Effector CD4-positive, alpha-beta T cell (primary cell): ENCODE data around the gene PDSS2.

Experiments
- DNase-seq: peaks from one replicate; pipeline ENCODE4 v3.0.0-alpha.2; 2020

The PDSS2 gene

DNA sequence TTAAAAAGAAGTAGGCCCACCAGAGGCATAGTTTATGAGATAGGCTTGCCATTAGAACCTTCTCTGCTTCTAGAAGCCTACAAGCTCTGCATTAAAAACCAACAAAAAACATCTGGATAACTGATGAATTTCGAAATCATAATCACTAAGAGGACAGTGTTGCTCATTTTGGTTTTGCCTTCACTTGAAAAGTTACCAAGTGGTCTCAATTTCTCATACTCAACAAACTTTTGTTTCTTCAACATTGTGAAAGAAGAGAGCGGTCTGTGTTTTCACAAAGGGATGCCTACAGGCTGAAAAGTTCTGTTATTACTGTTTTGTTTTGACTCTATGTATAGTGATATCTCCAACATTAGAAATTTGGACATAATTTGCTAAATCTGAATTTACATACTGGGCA lies 98.9 kb downstream of the PDSS2 start:
- no peak for DNase-seq

DNA sequence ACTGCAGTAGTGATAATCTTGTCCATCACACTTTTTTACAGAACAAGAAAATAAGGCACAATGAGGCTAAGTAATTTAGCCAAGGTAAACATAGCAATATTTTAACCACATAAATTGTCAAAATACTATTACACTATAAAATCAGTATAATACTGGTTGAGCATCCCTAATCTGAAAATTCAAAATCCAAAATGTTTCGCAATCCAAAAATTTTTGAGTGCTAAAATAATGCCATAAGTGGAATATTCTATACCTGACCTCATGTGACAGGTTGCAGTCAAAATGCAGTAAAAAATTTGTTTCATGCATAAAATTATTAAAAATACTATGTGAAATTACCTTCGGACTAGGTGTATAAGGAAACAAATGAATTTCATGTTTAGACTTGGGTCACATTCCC lies 101.5 kb downstream of the PDSS2 start:
- no peak for DNase-seq

DNA sequence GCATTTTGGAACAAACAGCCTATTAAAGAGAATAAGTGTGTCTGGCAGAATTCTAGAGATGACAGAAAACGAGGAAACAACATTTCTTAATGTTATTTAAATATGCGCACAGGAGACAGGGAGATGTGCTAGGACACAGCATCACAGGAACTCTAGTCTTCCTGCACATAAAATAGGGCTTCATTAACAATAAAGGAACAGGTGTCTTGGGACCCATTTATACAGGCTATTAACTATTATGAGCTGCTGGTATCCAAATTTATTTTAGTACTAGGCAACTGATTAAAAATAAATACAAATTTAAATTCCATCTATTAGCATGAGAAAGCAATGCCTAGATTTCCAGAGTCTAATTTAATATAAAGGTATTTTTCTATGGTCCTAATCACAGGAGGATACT lies 102.3 kb downstream of the PDSS2 start:
- DNase-seq, result no peak

DNA sequence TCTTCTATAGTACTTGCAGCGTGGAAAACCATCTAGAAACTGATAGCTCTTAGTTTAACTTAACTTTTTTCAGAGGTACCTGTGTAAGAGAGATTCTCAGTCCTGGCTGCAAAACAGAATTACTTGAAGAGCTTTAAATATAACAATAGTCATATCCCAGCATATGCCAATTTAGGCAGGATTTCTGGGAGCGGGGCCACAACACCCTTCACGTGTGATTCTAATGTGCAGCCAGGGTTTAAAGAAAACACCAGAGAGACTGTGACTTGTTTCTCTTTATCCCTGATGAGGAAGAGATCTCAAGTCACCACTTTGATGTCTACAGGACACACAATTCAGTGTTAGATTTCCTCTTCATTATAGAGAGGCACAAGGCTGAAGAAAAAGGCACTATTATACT lies 103.7 kb downstream of the PDSS2 start:
- DNase-seq, result no peak

DNA sequence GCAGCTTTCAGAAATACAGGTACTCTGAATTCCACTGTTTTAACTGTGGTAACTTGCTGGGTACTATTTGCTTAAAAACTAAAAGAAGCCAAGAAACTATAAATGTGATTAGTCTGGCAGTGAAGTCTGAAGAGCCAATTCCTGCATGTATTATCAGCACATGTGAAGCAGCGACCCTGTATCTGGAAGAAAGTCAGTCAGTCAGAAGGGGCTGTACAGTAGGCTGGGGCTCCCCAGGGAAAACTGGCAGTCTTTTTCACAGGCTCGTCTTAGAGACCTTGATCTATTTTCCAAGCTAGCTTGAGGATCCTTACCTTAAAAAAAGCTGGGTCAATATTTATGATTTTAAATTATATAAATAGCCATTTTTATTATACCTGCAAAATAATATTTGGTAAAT lies 104.9 kb downstream of the PDSS2 start:
- no peak for DNase-seq

DNA sequence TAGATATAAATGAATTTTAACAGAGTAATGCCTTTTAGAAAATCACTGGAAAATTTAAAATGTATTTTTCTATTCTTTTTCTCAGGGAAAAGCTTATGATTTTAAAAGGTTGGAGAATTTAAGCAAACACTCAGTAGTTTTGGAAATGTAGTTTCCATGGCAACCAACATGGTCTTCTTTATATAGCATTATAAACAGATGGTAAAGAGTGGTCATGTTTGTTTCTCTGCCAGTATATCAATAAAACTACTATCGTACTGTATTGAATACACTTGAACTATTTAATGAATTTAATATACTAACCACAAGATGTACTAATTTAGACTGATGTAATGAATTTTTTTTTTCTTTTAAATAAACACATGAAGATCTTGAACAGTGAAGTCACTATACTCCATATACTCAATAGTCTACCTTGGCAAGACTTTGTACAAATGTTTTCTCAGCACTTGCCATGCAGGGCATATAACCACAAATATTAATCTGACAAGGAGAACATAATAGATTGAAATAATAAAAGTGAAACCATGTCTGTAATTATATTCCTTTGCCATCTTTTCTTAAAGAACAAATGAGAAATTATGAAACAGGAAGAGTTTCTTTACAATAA lies 105.5 kb downstream of the PDSS2 start:
- no peak for DNase-seq

DNA sequence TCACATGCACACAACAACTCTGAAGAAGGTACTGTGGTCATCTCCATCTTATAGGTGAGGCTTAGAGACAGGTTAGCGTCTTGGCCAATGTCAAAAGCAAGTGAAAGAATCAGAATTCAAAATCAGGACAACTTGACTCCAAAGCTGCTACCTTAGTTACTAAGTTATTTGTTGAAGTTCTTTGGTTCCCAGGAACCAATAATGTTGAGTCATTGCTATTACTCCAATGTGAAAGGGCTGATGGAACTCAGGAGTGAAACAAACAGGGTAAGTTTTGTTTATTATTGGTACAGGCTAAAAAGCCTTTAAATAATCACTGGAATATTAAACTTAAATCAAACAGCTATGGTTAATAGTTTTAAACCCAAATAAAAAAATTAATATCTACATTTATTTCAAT lies 111.1 kb downstream of the PDSS2 start:
- DNase-seq, result no peak

DNA sequence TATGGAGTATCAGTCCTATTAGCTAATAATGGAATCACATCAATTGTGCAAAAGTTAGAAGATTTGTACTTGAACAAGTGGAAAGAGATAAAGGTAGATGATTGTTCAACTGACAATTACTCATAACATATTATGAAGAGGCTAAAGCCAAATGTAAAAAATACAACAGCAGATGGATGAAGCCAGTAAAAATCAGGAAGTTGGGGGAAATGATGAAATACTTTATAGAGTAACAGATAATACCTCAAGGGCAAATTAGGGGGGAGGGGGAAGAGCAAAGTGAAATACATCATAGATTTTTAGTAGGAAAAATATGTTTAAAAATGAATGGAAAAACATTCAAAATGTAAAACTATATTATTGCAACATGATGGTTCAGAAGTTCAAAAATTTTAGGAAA lies 114.0 kb downstream of the PDSS2 start:
- no peak for DNase-seq

DNA sequence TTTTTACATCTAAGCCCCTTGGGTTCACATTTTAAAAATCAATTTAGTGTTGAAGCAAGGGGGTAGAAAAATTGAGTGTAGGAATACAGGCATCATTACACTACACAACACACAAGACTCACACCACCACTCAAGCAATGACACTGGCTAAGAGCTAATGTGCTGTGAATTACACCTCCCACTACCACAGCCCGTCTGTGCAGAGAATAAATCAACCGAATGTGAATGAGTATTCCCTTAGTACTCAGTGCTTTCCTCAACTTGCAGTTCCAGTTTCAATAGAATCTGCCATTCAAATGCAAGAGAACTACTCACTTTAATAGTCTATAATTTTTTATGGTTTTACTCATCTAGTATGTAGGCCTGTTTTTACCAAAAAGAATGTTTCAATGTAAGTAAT lies 114.4 kb downstream of the PDSS2 start:
- no peak for DNase-seq

DNA sequence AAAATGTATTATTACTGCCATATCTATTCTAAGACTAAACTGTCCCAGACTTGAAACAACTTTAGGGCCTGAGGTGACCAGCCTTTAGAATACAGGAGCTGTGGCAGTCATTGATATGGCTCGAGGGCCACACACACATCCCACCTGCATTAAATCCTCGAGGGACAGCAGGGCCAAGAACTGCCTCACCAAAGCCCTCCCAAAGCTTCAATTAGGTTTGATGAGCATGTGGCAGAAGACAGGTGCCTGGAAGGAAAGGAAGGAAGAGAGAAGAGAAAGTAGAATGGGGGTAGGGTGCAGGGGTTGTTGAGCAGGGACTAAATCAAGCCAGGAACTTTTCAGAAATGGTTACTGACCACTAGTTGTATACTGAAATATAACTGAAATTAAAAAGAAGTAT lies 115.0 kb downstream of the PDSS2 start:
- no peak for DNase-seq

DNA sequence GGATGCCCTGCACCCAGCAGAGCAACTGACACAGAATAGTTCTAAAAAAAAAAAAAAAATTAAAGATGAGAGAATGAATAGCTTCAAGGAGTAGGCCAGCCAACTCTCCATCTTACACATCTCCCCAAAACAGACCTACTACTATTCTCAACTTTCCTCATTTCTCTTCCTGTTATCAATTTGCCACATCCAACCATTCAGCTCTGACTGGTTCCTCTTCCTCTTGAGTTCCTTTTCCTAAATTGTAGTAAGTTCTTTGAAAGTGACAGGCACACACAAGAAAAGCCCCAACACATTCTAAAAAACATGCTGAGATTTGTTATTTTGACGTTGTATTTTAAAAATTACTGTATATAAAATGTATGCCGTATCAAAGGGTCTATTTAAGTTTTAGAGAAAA lies 117.2 kb downstream of the PDSS2 start:
- no peak for DNase-seq

DNA sequence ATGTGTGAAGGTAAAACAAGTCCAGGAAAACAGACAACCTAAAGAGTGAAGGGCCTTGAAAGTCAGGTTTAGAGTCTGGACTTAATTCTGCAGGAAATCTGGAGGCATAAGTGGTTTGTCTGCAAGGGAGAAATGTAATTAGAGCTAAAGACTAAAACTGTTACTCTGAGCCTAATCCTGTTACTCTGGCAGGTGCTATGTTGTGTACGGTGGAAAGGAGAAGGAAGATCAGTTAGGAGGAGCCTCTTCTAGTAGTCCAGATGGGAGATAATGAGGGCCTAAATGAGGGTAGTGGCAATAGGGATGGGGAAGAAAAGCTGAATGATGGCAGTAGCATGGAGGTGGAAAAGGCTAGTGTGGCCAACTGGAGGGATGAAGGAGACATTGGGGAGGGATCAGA lies 118.5 kb downstream of the PDSS2 start:
- DNase-seq, result no peak

DNA sequence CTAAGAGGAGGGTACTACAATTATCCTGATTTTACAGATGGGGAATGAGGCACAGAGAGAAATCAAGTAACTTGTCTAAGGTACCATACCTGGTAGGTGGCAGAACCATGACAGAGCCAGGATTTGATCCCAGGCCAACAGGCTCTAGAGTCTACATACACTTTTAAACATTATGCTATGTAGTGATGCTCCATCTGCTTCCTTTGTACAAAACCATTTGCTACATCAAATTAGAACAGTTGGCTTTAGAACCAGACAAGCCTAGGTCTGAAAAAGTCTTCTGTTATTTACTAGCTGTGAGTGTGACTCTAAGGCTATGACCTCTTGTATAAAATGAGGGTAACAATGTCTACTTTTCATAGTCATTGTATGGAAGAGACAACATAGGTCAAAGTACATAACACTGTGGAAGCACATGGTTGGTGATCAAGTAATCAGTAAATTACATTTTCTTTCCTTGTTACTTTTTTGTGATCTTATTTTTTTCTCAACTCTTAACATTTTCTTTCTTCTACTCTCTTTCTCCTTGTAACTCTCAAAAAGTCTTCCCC lies 122.1 kb downstream of the PDSS2 start:
- DNase-seq, result no peak

DNA sequence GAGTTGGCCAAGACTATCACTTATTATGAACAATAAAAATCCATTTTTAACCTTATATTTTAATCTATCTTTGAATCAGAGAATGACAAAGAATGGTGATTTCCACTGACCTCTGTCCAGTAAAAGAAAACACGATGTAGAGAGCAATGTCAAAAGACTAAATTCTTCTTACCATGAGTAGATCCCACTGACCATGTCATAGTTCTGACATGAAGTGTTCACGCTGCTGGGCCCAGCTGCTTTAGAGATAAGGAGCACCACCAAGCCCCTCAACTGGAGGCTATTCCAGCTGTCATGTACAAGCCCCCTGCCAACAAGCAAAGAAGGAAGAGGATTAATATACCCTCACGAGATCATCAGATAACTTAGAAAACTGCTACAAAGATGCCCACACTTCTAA lies 125.3 kb downstream of the PDSS2 start:
- DNase-seq, result no peak

DNA sequence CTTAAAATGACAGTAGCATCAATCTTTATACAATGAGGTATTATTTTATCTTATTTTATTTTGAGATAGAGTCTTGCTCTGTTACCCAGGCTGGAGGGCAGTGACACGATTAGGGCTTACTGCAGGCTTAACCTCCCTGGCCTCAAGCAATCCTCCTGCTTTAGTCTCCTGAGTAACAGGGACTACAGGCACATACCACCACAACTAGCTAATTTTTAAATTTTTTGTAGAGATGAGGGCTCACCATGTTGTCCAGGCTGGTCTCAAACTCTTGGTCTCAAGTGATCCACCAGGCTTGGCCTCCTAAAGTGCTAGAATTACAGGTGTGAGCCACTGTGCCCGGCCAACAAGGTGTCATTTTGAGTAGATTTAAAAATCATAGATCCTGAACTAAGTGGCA lies 125.9 kb downstream of the PDSS2 start:
- DNase-seq, result no peak

DNA sequence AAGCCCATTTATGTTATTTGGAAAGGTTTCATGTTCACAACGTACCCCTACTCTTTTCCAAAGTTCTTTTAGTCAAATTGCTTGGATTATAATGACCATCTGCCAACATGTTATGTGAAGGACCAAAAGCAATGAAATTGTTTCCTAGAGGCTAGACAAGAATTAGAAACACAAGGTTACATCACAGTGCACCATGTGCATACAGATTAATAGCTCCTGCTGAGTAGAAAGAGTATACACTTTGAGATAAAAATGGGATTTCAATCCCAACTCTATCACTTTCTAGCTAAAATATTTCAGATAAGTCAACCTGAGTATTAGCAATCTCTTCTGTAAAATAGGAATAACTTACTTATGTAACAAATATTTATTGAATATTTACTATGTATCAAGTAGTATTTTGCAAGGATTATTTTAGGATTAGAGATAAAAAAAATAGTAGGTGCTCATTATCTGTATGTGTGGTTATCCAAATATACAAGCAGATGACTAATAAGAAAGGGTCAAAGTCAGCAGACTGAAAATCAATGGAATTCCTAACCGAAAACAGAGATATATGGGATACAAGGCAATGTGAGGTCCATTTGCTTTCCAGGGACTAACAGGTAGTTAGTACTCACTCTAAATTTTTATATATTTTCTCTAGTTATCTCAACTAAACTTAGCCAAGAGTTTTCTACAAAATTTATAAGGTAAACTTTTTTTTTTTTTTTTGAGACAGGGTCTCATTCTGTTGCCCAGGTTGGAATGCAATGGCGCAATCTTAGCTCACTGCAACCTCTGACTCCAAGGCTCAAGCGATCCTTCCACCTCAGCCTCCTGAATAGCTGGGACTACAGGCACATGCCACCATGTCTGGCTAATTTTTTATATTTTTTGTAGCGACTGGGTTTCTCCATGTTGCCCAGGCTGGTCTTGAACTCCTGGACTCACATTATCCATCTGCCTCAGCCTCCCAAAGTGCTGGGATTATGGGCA lies 127.7 kb downstream of the PDSS2 start:
- no peak for DNase-seq

DNA sequence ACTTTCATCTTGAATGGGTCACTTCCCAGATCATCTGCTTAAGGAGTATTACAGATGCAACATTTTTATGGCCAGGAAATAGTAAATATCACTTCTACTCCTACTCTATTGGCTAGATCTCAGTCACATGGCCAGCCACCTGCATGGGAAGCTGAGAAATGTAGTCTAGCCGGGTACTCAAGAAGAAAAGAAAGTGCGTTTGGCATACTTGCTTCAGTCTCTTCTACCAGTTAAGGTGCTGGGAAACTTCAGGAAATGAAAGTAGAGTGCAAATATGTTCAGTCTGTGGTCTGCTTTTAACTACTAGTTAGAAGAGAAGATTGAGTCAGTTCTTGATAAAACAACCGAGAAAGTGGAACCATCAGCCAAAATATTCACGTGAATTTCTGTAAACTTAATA lies 129.2 kb downstream of the PDSS2 start:
- DNase-seq, result no peak

DNA sequence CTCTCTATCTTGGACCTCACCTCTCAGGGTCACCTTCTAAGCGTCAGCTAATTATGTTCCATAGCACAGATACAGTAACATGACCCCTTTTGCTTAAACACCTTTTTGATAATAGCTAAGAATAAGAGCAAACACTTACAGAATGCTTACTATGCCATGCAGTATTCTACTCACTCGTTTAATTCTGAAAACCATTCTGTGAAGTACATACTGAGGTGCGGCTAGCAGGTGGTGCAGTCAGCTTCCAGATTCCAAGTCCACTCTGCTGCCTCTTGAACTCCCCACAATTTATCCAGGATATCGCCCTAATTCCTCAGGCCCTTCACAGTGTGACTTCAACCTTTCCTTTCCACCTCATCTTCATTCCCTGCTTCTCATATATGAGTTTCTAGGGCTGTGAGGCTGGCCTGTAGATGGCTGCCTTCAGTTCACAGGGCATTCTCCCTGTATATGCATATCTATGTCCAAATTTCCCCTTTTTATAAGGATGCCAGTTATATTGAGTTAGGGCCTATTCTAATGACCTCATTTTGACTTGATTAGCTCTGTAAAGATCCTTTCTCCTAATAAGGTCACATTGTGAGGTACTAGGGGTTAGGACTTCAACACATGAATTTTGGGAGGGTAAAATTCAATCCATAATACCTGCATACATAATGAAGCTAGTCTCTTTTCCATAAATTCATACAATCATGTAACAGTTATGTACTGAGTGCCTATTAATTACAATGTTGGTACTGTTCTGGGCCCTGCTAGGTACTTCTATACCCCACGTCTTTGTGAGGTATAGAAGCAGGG lies 130.1 kb downstream of the PDSS2 start:
- no peak for DNase-seq

DNA sequence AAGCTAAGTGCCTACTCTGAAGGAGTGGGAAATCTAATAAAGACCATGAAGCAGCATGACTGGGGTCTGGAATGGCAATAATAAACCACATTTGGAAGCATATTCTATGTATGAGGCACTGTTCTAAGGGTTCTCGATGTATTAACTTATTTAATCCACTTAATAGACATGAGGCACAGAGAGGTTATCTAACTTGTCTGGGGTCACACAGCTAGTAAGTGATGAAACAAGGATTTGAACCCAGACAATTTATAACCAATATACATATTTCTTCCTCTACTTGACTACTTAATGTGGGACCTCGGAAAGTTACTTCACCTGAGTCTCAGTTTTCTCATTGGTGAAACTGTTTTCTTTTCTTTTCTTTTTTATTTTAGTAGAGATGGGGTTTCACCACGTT lies 131.3 kb downstream of the PDSS2 start:
- no peak for DNase-seq

DNA sequence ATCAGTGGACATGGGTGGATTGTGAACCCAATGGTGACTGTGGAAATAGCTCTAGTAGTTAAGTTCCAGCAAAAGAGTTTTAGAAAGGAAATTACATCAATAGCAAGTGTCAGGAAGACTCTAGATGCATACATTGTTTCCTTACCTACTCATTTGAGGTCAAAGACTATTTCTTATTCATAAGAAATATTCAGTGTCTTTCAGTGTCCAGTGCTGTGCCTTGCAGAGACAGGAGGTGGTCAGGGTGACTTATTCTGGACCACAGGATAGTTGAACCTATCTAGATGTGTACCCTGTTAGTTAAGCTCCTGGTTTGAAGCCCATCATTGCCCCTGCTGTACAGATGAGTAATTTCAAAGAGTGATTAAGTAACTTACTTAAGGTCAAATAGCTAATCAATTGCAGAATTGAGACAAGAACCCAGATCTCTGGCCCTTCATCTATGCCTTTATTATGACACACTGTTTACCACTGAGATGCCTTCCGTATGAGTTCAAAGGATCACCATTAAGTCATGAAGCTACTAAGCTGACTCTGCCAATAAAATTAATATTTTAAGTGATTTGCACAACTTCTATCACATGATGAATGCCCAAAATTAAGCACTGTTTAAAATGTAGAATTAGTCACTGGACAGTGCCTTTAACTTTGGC lies 136.1 kb downstream of the PDSS2 start:
- no peak for DNase-seq

DNA sequence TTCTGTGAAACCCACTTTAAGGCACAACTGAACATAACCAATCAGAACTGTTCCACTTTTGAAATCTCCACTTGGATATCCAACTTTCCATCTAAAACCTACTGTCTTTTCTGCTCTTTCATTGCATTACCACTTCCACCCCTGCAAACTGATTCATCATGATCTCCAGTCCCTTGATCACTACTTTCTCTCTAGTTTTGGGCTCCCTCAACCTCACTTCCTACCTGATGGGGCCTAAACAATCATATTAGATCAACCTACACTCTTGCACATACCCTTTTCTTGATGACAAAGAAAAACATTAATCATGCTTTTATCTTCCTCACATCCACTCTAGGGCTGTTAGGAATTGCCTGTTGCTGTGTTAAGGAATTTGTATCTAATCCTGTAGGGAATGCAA lies 137.6 kb downstream of the PDSS2 start:
- DNase-seq, result no peak

DNA sequence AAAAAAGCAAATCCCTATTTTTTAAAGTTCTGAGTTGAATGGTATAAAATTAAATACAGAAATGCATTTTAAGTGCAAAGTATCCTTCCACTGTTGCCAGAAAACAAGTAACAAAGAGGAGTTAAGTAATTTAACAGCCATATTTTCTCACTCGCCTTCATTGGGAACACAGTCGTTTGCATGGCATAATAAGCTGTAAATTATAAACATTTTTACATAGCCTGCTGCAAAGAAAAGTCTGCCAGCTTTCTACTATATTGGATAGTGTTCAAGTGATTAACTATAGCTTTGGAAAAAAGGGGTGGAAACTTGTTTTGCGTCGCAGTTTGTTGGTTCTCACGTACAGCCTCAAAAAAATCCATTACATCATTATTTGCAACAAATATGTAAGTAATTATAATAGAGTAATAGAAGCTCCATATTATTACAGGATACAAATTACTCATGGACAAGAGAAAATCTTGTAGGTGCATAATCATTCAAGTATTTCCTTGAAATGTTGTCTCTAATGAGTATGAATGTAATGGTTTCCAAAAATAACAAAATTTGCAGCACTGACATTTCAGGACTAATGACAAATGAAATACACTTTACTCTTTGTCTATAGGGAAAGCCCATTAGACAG lies 139.3 kb downstream of the PDSS2 start:
- no peak for DNase-seq
